ENCODE results near the gene SDK1.

Gene SDK1

GRCh38 chr7:4208086-4208485, 907.0 kb downstream of the SDK1 start:
- H3K4me3 ChIP-seq (ENCODE audit: low read depth, low read length): no peak overlapping the region
- no peak for TF ChIP-seq CTCF (IDR thresholded peaks at IDR 0.05; ENCODE audit: insufficient read depth, low read depth, low read length, missing control alignments)
- no peak for DNase-seq (ENCODE audit: low read depth)

GRCh38 chr7:4208586-4208985, 907.5 kb downstream of the SDK1 start:
- DNase-seq (ENCODE audit: low read depth): no peak
- no peak for TF ChIP-seq CTCF (IDR thresholded peaks at IDR 0.05; ENCODE audit: insufficient read depth, low read depth, low read length, missing control alignments)
- no peak overlapping the region for H3K4me3 ChIP-seq (ENCODE audit: low read depth, low read length)

GRCh38 chr7:4209126-4209525, 908.1 kb downstream of the SDK1 start:
- DNase-seq (ENCODE audit: low read depth): no peak
- TF ChIP-seq CTCF (IDR thresholded peaks at IDR 0.05; ENCODE audit: insufficient read depth, low read depth, low read length, missing control alignments): no peak
- no peak overlapping the region for H3K4me3 ChIP-seq (ENCODE audit: low read depth, low read length)

GRCh38 chr7:4209966-4210365, 908.9 kb downstream of the SDK1 start:
- no peak overlapping the region for H3K4me3 ChIP-seq (ENCODE audit: low read depth, low read length)
- no peak for DNase-seq (ENCODE audit: low read depth)
- no peak for TF ChIP-seq CTCF (IDR thresholded peaks at IDR 0.05; ENCODE audit: insufficient read depth, low read depth, low read length, missing control alignments)

GRCh38 chr7:4210821-4211220, 909.8 kb downstream of the SDK1 start:
- DNase-seq (ENCODE audit: low read depth): no peak
- TF ChIP-seq CTCF (IDR thresholded peaks at IDR 0.05; ENCODE audit: insufficient read depth, low read depth, low read length, missing control alignments): no peak
- no peak overlapping the region for H3K4me3 ChIP-seq (ENCODE audit: low read depth, low read length)

- no peak for DNase-seq (ENCODE audit: low read depth)
- no peak for TF ChIP-seq CTCF (IDR thresholded peaks at IDR 0.05; ENCODE audit: insufficient read depth, low read depth, low read length, missing control alignments)
- no peak overlapping the region for H3K4me3 ChIP-seq (ENCODE audit: low read depth, low read length)
Observed at GRCh38 chr7:4211261-4211660, 910.2 kb downstream of the SDK1 start.

GRCh38 chr7:4212376-4212775, 911.3 kb downstream of the SDK1 start:
- DNase-seq (ENCODE audit: low read depth): no peak

More at GRCh38 chr7:4212376-4212775, 911.3 kb downstream of the SDK1 start:
- TF ChIP-seq CTCF (IDR thresholded peaks at IDR 0.05; ENCODE audit: insufficient read depth, low read depth, low read length, missing control alignments): no peak
- no peak overlapping the region for H3K4me3 ChIP-seq (ENCODE audit: low read depth, low read length)
